DMS53 (cell line): ENCODE measurements around the gene TSTD1.

Source experiments
- DNase-seq: peaks from one replicate; lab custom pipeline; 2025; lab: John Stamatoyannopoulos, UW

TSTD1 gene

GRCh38 chr1:161038523-161039153 is at the start of gene TSTD1:
TSS of gene TSTD1 (minus strand) at chr1:161038964. CDS start at chr1:161038889, 75 bp downstream.
- peak; percentile 94 for DNase-seq

- DNase-seq: no peak
These were observed 47.7 kb upstream of the TSTD1 start for GRCh38 chr1:161086457-161086856.

GRCh38 chr1:161085165-161085564 is 46.4 kb upstream of the TSTD1 start:
- no peak for DNase-seq

- DNase-seq: no peak
These were observed 45.8 kb upstream of the TSTD1 start for GRCh38 chr1:161084597-161084988.

GRCh38 chr1:161083748-161084596 is 45.2 kb upstream of the TSTD1 start:
- no peak for DNase-seq

GRCh38 chr1:161082996-161083747 is 44.4 kb upstream of the TSTD1 start:
- peak; percentile 94 for DNase-seq

GRCh38 chr1:161082483-161082882 is 43.7 kb upstream of the TSTD1 start:
- no peak for DNase-seq

- DNase-seq: no peak
These were observed 42.8 kb upstream of the TSTD1 start for GRCh38 chr1:161081519-161081918.

DNA sequence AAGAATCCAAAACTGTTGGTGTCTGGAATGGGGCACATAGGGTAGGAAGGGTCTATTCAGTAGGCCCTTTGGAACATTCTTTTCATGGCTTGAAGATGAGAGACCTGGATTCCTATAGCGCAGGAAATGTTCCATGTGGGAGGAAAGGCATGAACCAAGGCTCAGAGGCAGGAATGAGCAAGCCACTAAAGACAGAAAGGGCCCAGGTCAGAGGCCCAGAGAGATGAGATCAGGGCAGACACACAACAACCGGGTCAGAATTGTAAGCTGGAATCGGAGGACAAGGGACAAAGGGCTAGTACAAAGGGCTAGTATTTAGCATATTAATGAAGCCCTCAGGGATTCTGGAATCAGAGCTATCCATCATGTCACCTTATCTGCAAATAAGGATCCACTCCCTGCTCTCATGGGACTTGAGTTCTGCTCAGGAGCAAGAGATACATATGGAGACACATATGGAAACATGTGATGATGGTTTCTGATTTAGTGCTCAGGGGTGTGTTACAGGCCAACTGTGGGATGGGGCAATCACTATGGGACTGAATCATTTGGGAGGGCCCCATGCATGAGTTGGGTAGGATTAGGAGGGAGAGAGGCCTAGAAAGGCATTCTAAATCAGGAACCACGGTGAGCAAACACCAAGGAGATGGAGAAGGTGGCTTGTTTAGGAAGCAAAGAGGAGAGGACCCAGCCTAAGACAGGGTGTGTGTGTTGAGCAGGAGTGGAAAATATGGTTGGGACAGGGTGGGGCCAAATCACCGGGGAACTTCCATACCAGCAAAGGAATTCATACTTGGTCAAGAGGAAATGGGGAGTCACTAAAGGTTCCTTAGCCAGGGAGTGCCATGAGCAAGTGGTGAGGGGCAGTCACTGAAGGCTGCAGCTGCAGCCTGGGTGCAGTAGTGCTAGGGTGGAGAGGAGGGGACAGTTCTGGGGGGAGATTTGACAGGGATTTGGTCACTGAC is 42.0 kb upstream of the TSTD1 start:
- DNase-seq: no peak

DNA sequence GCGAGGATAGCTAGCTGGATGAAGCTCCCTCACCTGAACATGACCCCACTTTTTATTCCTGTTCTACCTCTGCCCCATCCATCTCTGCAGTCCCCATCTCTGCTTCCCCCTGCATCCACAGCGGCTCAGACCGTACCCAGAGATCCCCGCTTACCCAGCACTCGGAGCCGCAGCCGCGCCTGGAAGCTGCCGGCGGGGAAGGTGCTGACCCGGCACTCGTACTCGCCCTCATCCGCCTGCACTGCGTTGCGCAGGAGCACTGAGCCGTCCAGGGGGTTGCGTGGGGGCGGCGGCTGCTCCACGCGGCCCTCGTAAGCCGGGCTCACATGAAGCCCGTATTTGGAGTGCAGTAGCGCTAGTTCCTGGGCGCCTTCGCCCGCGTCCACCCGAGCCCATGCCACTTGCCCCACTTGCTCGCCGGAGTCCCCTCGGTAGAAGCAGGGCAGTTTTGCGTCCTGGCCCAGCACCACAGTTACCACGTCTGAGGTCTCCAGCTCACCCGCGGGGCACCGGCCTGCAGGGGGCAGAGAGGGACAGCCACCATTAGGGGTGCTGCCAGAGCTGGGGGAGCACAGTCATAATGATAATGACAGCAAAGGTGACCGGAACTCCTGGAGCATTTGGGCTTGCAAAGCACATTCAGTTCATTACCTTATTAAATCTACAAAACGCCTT is 40.8 kb upstream of the TSTD1 start:
- DNase-seq: no peak

- no peak for DNase-seq
These were observed 38.7 kb upstream of the TSTD1 start for GRCh38 chr1:161077426-161077825.

GRCh38 chr1:161076410-161076809 is 37.6 kb upstream of the TSTD1 start:
- DNase-seq: no peak

DNA sequence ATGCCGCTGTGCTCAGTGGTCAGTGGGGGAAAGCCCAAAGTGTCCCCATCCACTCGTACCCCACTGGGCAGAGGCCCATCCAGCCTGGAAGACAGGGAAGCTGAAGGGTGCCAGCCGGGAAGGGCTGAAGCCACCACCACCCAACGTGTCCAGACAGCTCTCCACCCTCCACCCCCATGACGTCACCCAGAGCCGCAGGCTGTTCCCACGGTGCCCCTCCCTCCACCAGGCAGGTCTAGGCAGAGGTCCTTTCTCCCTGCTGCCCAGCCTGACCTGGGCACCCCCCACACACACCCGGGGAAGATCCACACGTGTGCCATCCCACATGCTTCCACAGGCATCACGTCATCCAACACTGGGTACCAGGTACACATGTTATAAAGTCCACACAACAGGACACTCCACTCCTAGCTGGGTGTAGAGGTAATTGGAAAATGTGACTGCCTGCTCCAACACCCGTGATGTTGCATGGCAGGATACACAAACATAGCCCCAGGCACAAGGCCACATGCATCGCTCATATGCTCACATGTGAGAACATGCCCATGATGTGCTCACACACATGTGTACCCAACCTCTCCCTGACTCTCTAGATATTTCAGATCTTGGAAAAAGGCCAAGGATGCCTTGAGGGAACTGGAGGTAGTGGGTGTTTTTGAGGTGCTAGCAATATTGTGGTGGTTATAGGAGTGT is 36.1 kb upstream of the TSTD1 start:
- DNase-seq: no peak

DNA sequence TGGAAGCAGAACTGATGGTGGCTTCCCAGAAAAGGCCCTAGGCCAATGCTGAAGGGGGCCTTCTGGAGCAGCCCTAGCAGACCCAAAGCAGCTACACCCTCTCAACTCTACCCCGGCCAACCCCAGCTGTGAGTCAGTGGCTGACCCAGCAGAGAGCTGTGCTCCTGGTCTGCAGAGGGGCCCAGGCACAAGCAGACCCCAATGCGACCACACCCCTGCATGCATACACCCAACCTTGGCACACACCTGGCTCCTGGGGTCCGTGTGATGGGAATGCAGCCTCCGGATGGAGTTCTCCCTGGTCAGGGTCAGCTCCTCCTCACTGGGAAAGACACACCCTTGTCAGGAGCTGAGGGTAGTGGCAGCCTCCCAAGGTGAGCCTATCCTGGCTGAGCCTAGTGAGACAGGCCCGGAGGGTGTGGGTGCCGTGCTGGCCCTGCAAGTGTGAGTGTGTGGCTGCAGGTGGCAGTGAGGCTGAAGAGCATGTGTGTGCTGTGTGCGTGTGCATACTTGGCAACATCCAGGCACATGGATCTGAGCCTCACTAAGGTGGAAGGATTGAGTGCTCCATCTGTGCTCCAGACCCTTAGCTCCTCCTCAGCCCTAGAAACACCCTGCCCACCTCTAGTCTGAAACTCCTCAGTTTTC is 34.8 kb upstream of the TSTD1 start:
- DNase-seq: peak; percentile 25

DNA sequence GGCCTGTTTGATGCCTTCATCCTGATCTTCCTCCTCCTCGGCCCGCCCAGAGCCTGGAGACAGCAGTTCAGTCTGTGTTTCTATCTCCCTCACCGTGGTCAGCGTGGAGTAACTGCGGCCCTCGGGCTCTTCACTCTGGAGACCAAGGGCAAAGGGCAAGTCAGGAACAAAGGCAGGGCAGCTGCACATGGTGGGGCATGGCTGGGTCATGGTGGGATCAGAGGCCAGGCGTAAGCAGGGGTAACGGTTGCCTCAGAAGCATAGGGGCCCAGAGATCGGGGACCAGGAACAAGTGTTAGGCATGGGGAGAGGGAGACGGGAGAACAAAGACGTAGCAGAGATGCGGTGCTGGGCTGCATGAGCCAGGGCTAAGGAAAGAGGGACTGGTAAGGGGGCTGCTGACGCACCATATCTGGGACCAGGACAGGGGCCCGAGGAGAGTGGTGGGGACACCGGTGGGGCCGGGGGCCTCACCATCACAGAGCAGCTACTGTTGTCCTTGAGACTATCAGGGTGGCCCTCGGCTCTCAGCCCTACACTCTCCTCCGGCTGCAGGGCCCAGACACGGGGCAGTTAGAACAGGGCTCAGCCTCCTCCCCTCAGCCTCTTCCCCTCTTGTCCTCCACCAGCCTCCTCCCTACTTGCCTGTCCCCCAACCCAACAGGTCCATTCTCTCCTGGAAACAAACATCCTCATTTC is 34.1 kb upstream of the TSTD1 start:
- DNase-seq: no peak

- DNase-seq: peak; percentile 82
These were observed 33.2 kb upstream of the TSTD1 start for GRCh38 chr1:161071886-161072371.

DNA sequence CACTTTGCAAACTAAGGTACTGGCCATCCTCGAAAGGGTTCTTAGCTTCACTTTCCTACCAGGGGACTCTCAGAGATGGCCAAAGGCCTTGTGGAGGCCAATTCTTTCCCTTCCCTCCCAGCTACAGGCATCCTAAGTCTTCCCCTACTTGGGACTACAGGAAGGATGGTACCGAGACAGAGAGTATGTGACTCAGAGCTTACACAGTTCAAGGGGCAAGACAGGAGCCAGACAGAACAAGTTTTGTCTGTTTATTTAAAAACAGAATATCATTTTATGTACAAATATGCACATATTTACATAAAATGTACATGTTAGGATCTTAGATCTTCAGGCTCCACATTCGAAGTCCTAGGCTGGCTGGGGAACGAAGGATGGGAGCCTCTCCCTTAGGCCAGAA is 32.0 kb upstream of the TSTD1 start:
- no peak for DNase-seq

- DNase-seq: no peak
These were observed 31.0 kb upstream of the TSTD1 start, which contains the start of gene ARHGAP30 for GRCh38 chr1:161069731-161070270. TSS of gene ARHGAP30 (minus strand) at chr1:161069891. CDS start at chr1:161069624, 267 bp downstream.

DNA sequence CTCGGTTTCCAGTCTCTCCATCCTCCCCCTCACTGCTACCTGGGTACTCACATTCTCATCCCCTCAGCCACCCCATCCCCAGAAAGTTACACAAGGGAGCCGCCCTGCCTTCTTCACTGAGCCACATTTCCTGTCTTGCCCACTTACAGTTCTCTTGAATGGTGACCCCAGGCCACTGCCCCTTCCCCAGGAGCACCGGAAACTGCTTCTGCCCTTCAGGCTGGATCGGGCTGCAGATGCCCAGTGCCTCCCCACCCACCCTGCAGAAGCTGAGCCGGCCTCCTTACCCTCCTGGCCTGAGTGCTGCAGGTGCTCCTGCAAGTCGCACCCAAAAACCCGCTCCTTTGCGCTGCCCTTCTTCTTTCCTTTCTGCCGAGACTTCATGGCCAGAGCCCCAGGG is 30.5 kb upstream of the TSTD1 start:
- no peak for DNase-seq
